Nephron (organoid): ENCODE data around the gene KANSL2.

Source experiments
- H3K27ac Mint-ChIP-seq, 3 experiments: 2 replicates each; pipeline ENCODE4 v1.8.0; 2020; ENCODE audit warnings: mixed read lengths in 3 of 3, mild to moderate bottlenecking in 2 of 3, moderate library complexity in 1 of 3
- H3K27me3 Mint-ChIP-seq: 2 replicates; pipeline ENCODE4 v1.8.0; 2021; ENCODE audit warnings: low read depth, mild to moderate bottlenecking, moderate library complexity, mixed read lengths
- H3K36me3 Mint-ChIP-seq: 2 replicates; pipeline ENCODE4 v1.8.0; 2020; ENCODE audit warnings: low read depth, mixed read lengths
- H3K4me1 Mint-ChIP-seq: 2 replicates; pipeline ENCODE4 v1.8.0; 2020; ENCODE audit warnings: mixed read lengths
- H3K4me3 Mint-ChIP-seq, 3 experiments: 2 replicates each; pipeline ENCODE4 v1.8.0; 2020; ENCODE audit warnings: mild to moderate bottlenecking in 3 of 3, mixed read lengths in 3 of 3, moderate library complexity in 2 of 3
- H3K9me3 Mint-ChIP-seq: 2 replicates; pipeline ENCODE4 v1.8.0; 2020; ENCODE audit warnings: mixed read lengths
- TF ChIP-seq, protein P1 (sequence below), 3 experiments: fragments of 200-600 bp; sonication (generic); IDR thresholded peaks; one replicate each; pipeline ENCODE4 v1.5.0; 2021; ENCODE audit warnings: antibody characterized with exemption in 3 of 3; ENCODE audit not compliant: unreplicated experiment in 3 of 3

The KANSL2 gene

DNA sequence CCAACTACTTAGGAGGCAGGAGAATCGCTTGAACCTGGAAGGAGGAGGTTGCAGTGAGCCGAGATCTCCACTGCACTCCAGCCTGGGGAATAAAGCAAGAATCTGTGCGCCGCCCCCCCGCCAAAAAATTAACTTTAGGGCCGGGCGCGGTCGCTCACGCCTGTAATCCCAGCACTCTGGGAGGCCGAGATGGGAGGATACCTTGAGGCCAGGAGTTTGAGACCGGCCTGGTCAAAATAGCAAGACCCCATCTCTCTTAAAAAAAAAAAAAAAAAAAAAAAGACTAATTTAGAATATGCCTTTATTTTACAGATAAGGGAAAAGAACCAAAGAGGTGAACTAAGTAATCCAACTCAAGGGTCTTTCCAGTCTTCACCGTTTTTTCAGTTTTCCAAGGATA, 1.2 kb downstream of the KANSL2 start:
- TF ChIP-seq, protein P1, sequence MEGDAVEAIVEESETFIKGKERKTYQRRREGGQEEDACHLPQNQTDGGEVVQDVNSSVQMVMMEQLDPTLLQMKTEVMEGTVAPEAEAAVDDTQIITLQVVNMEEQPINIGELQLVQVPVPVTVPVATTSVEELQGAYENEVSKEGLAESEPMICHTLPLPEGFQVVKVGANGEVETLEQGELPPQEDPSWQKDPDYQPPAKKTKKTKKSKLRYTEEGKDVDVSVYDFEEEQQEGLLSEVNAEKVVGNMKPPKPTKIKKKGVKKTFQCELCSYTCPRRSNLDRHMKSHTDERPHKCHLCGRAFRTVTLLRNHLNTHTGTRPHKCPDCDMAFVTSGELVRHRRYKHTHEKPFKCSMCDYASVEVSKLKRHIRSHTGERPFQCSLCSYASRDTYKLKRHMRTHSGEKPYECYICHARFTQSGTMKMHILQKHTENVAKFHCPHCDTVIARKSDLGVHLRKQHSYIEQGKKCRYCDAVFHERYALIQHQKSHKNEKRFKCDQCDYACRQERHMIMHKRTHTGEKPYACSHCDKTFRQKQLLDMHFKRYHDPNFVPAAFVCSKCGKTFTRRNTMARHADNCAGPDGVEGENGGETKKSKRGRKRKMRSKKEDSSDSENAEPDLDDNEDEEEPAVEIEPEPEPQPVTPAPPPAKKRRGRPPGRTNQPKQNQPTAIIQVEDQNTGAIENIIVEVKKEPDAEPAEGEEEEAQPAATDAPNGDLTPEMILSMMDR (IDR thresholded peaks at IDR 0.05; ENCODE audit: unreplicated experiment in 3 of 3): no peak
- Mint-ChIP-seq H3K4me3 (peak overlapping the region; percentile 97 to 100 (median 97)), H3K9me3 (no peaks in the 10 kb centered on the region), H3K36me3 (peaks cover 45% of the 10 kb centered on the region), H3K4me1 (peaks cover 35% of the 10 kb centered on the region), H3K27me3 (no peaks in the 10 kb centered on the region), H3K27ac (peak overlapping the region; percentile 97 to 99 (median 99))

DNA sequence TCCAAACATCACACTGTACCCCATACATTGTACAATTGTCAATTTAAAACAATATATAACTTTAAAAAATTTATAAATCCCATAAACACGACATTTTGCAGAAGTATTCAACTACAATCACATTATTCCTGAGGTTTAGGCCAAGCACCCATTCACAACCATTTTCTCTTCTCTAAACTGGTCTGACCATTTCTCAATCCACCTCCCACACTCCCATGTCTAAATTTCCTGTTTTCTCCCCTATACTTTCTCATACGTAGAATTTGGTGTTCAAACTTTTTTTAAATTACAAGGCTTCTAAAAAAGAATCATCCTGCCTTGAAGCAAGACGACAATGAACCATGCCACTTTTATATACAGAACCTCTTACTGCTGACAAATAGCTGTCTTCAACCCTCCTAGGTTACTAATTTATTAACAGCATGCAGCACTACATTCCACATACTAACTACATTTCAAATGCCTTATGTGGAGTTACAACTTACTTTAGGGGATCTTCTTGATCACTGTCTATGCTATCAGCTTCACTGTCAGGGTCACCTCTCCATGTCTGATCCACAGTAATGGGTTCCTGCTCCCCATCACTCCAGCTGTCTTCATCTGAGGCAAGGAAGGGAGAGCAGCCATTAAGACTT, 3.4 kb downstream of the KANSL2 start:
- peak overlapping the region in 1 of 3 experiments; percentile 1 for H3K27ac Mint-ChIP-seq
- H3K4me1 Mint-ChIP-seq: peaks cover 35% of the 10 kb centered on the region
- peak overlapping the region; percentile 97 to 100 (median 97) for H3K4me3 Mint-ChIP-seq
- no peaks in the 10 kb centered on the region for H3K9me3 Mint-ChIP-seq
- H3K27me3 Mint-ChIP-seq: no peaks in the 10 kb centered on the region
- TF ChIP-seq, protein P1 (IDR thresholded peaks at IDR 0.05; ENCODE audit: unreplicated experiment in 3 of 3): no peak
- peaks cover 52% of the 10 kb centered on the region for H3K36me3 Mint-ChIP-seq

DNA sequence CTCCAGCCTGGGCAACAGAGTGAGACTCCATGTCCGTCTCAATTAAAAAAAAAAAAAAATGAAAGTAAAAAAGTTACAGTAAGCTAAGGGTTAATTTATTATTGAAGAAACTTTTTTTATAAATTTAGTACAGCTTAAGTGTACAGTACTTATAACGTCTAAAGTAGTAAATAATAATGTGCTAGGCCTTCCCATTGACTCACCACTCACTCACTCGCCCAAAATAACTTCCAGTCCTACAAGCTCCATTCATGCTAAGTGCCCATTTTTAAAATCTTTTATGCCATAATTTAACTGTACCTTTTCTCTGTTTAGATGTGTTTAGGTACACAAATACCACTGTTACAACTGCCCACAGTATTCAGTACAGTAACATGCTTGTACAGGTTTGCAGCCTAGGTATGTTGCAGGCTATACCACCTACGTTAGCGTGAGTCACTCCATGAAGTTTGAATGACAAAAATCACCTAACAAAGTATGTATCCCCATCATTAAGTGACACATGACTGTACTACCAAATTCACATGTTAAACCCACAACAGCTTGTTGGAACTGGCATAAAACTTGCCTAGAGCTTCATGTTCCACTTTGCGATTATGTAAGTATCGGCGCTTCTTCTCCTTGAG, 10.7 kb downstream of the KANSL2 start:
- Mint-ChIP-seq H3K27ac (no peak overlapping the region), H3K4me1 (no peaks in the 10 kb centered on the region), H3K9me3 (no peaks in the 10 kb centered on the region), H3K4me3 (no peak overlapping the region), H3K36me3 (peaks cover 51% of the 10 kb centered on the region), H3K27me3 (no peaks in the 10 kb centered on the region)
- TF ChIP-seq, protein P1 (IDR thresholded peaks at IDR 0.05; ENCODE audit: unreplicated experiment in 3 of 3): no peak

DNA sequence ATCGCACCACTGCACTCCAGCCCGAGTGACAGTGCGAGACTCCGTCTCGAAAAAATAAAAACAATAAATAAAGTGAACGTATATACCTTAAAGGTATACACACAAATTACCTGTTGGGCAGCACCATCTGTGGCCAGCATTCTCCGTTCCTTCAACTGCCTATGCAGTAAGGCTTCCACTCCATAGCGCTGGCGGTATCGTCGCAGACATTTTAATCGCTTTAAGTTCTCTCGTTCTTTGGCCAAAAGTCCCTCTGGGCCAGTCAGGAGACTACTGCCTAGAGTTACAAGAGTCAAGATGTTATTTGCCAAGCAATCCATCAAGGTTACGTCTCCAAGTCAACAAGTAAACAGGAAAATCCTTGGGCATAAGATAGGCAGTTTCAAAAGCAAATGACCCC, 13.0 kb downstream of the KANSL2 start:
- Mint-ChIP-seq H3K36me3 (peaks cover 49% of the 10 kb centered on the region), H3K4me1 (no peaks in the 10 kb centered on the region), H3K27ac (no peak overlapping the region), H3K9me3 (no peaks in the 10 kb centered on the region), H3K4me3 (no peak overlapping the region), H3K27me3 (no peaks in the 10 kb centered on the region)
- TF ChIP-seq, protein P1 (IDR thresholded peaks at IDR 0.05; ENCODE audit: unreplicated experiment in 3 of 3): no peak

DNA sequence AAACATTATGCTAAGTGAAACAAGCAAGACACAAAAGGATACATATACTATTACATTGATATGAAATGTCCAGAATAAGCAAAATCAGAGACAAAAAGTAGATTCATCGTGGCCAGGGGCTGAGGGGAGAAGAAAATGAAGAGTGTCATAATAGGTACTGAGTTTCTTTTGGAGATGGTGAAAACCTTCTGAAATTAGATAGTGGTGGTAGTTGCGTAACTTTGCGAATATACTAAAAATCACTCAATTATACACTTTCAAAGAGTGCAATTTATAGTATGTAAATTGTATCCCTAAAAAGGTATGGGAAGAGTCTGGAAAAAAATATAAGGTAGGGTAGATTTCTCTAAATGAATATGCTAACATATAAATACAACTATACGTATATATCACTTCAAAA, 22.2 kb downstream of the KANSL2 start:
- no peaks in the 10 kb centered on the region for H3K4me1 Mint-ChIP-seq
- H3K4me3 Mint-ChIP-seq: no peak overlapping the region
- no peaks in the 10 kb centered on the region for H3K27me3 Mint-ChIP-seq

More for the DNA sequence above, 22.2 kb downstream of the KANSL2 start:
- Mint-ChIP-seq H3K9me3 (no peaks in the 10 kb centered on the region), H3K27ac (no peak overlapping the region), H3K36me3 (peaks cover 70% of the 10 kb centered on the region)
- TF ChIP-seq, protein P1 (IDR thresholded peaks at IDR 0.05; ENCODE audit: unreplicated experiment in 3 of 3): no peak
